OCI-LY7 (cell line): Measurements from ENCODE around the gene LMOD3. TPM values are rescaled to one million over a fixed set of nuclear protein-coding genes. Genes with fewer than 3 reads are reported as not detected.
A peak's percentile ranks its signal among the peaks of the same experiment; 100 is the strongest.

Experiments used
- BruUV-seq: library from RNA; stranded (reverse); fragments of 400-500 nt; replicated peaks from 2 replicates; lab custom pipeline; 2021; lab: Mats Ljungman, UMichigan
- CTCF ChIA-PET: fragments of 300-600 bp; sonication (Branson Sonifier 250); formaldehyde crosslinking; loops from one replicate; lab custom pipeline; 2022; ENCODE audit warnings: antibody characterized with exemption; ENCODE audit not compliant: unreplicated experiment; lab: Charles Lee
- POLR2A ChIA-PET: fragments of 300-600 bp; sonication (Branson Sonifier 250); formaldehyde crosslinking; loops from one replicate; lab custom pipeline; 2022; ENCODE audit warnings: antibody characterized with exemption; lab: Charles Lee
- DNase-seq: peaks from one replicate; pipeline ENCODE4 v3.0.0-alpha.2; 2015; ENCODE audit warnings: low spot score
- H2AFZ ChIP-seq: fragments of 200-600 bp; sonication (generic), shearing (Covaris generic); 2 replicates; pipeline ENCODE4 v1.6.1; 2014; ENCODE audit warnings: mild to moderate bottlenecking, antibody characterized with exemption, low read length, moderate library complexity
- H3K27ac ChIP-seq: fragments of 200-600 bp; sonication (generic); 2 replicates; pipeline ENCODE4 v1.5.1; 2014; ENCODE audit warnings: mixed run types, low read depth, mild to moderate bottlenecking, moderate library complexity, low read length, inconsistent platforms; ENCODE audit not compliant: poor library complexity, severe bottlenecking
- H3K36me3 ChIP-seq: fragments of 200-600 bp; sonication (generic); 2 replicates; pipeline ENCODE4 v1.6.1; 2014; ENCODE audit warnings: mild to moderate bottlenecking, antibody characterized with exemption, low read length, moderate library complexity, mixed read lengths; ENCODE audit not compliant: insufficient read depth
- H3K4me1 ChIP-seq: fragments of 200-600 bp; sonication (generic); 2 replicates; pipeline ENCODE4 v1.5.1; 2014; ENCODE audit warnings: mild to moderate bottlenecking, low read length; ENCODE audit not compliant: insufficient read depth, poor library complexity, severe bottlenecking
- H3K4me2 ChIP-seq: fragments of 200-600 bp; sonication (generic); 2 replicates; pipeline ENCODE4 v1.6.1; 2014; ENCODE audit warnings: mild to moderate bottlenecking, low read length
- H3K4me3 ChIP-seq: fragments of 200-600 bp; sonication (generic); 2 replicates; pipeline ENCODE4 v1.5.1; 2014; ENCODE audit warnings: mild to moderate bottlenecking, low read depth, low read length; ENCODE audit not compliant: poor library complexity, severe bottlenecking
- H3K79me2 ChIP-seq: fragments of 200-600 bp; sonication (generic); 2 replicates; pipeline ENCODE4 v1.6.1; 2016; ENCODE audit warnings: low read depth, mild to moderate bottlenecking, low read length, moderate library complexity, mixed read lengths; ENCODE audit not compliant: insufficient read depth
- H3K9me2 ChIP-seq: fragments of 200-600 bp; sonication (generic); 2 replicates; pipeline ENCODE4 v1.6.1; 2016; ENCODE audit warnings: mild to moderate bottlenecking, low read length, mixed read lengths; ENCODE audit not compliant: insufficient read depth
- H3K9me3 ChIP-seq: fragments of 200-600 bp; sonication (generic); 2 replicates; pipeline ENCODE4 v1.6.1; 2014; ENCODE audit warnings: mild to moderate bottlenecking, mixed run types, low read length, mixed read lengths
- H4K20me1 ChIP-seq: fragments of 200-600 bp; sonication (generic); 2 replicates; pipeline ENCODE4 v1.6.1; 2014; ENCODE audit warnings: mild to moderate bottlenecking, antibody characterized with exemption, low read length, moderate library complexity, mixed read lengths; ENCODE audit not compliant: insufficient read depth
- EZH2phosphoT487 ChIP-seq: fragments of 200-600 bp; sonication (generic); IDR thresholded peaks from 2 replicates; pipeline ENCODE4 v1.6.1; 2018; ENCODE audit warnings: low read depth, borderline replicate concordance, mild to moderate bottlenecking, mixed run types, antibody characterized with exemption, low read length, moderate library complexity, mixed read lengths
- intact Hi-C: fragments of 100-400 bp; cut with micrococcal nuclease; formaldehyde crosslinking; loops from one replicate; pipeline ENCODE4 v1.10.0; 2022; ENCODE audit not compliant: unreplicated experiment
- total RNA-seq, 2 experiments: library from RNA; depleted of rRNA in 1 of 2; stranded (reverse); fragments of >200 nt in 1 of 2; shearing (Covaris generic) in 1 of 2; gene quantifications; 2 replicates each; pipeline ENCODE4 v1.2.3, GENCODE V29; 2014 to 2022
- TF ChIP-seq, protein P1 (sequence below): fragments of 200-600 bp; sonication (generic); conservative IDR thresholded peaks from 2 replicates; pipeline ENCODE4 v1.5.1; 2014; ENCODE audit warnings: mild to moderate bottlenecking, antibody characterized with exemption, low read length, moderate library complexity, mixed read lengths

LMOD3 gene
- total RNA-seq, 2 experiments from 2014 or later = not detected

DNA sequence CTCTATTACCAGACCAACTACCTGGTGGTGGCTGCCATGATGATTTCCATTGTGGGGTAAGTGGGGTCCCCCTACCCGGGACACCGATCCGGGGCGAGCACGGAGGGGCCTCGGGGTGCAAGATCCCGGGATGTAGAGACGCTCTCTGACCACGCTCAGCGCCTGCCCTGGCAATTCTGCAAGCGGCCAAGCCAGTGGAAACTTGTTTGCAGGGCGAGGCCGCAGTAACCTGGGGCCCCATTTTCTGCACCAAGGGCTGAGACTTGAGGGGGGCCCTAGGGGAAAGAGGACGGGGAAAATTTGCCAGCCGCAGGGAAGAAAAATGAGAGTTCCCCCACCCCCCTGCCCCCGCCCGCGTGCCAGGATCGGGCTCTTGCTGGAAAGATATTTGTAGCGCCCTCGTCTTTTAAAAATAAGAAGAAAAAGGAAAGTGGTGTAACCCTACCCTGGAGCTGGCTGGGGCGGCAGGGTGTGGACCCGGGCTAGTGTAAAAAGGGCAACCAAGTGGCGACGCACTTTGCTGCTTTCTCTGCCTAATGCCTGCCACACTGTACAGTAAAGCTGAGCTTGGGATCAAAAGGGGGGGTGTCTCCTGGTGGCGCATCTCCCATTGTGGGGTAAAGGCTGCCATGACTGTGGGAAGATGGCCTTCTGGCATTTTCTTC is 37.1 kb downstream of the LMOD3 start:
- intact Hi-C loops = loop anchor here (2.0 kb wide), 1 partner anchor 72 kb away; the partner anchor contains the start of gene EOGT

DNA sequence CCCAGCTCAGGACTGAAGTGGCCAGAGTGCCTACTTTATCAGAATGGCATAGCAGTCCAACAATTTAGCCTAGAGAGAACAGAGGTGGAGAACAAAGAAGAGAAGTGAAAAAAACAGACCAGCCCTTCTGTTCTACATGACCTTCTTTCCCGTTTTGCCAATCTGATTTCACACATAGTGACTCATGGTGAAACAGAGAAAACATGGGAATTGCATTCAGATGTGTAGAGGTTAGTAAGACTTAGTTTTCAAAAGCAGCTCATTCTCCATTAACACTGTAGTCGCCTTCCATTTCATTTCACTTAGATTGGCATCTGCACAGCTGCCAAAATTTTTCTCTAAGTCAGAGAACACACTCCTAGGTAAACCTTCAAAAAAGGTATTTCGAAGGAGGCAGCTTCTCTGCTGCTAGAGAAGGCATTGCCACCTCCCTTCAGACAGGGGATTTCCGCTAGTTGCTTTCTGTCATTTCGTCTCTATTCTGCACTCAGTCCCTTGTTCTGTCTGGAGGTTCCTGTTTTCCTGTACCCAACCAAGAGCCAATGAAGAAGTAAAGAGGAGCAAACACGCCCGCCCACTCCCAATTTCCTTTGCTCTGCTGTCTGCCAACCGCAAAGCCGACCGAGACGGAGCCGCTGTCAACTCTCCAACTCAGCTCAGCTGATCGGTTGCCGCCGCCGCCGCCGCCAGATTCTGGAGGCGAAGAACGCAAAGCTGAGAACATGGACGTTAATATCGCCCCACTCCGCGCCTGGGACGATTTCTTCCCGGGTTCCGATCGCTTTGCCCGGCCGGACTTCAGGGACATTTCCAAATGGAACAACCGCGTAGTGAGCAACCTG is 37.8 kb downstream of the LMOD3 start, which contains the start of gene ARL6IP5:
TSS of gene ARL6IP5 (plus strand) at position 612 of the 842 bp plus-strand sequence. CDS start at position 723, 111 bp downstream.
- H3K4me3 ChIP-seq = peak within 1 kb of the TSS; percentile 86
- H3K79me2 ChIP-seq = peaks cover 26% of the 10 kb centered on the region
- peak within 1 kb of the TSS; percentile 77 for H3K27ac ChIP-seq
- H3K4me2 ChIP-seq = peak within 1 kb of the TSS; percentile 85
- H4K20me1 ChIP-seq = no peaks in the 10 kb centered on the region; the same call in 1 of the 2 replicates
- no peaks in the 10 kb centered on the region for H3K9me3 ChIP-seq
- intact Hi-C loops = loop anchor here (2.0 kb wide), 1 partner anchor 72 kb away; the partner anchor contains the start of gene EOGT
- H2AFZ ChIP-seq = peak within 1 kb of the TSS; percentile 63
- no peak for TF ChIP-seq EZH2phosphoT487
- TF ChIP-seq, protein P1, sequence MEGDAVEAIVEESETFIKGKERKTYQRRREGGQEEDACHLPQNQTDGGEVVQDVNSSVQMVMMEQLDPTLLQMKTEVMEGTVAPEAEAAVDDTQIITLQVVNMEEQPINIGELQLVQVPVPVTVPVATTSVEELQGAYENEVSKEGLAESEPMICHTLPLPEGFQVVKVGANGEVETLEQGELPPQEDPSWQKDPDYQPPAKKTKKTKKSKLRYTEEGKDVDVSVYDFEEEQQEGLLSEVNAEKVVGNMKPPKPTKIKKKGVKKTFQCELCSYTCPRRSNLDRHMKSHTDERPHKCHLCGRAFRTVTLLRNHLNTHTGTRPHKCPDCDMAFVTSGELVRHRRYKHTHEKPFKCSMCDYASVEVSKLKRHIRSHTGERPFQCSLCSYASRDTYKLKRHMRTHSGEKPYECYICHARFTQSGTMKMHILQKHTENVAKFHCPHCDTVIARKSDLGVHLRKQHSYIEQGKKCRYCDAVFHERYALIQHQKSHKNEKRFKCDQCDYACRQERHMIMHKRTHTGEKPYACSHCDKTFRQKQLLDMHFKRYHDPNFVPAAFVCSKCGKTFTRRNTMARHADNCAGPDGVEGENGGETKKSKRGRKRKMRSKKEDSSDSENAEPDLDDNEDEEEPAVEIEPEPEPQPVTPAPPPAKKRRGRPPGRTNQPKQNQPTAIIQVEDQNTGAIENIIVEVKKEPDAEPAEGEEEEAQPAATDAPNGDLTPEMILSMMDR = no peak
- no peaks in the 10 kb centered on the region for H3K36me3 ChIP-seq
- ChIA-PET CTCF (no interaction called here), POLR2A (interaction anchor here (0.8 to 7.5 kb wide), 7 partner anchors 9 to 40 kb away, joined by 3 to 49 read pairs (median 3); partner anchors contain the start of gene TMF1)
- H3K4me1 ChIP-seq = peaks cover 71% of the 10 kb centered on the region
- no peaks in the 10 kb centered on the region for H3K9me2 ChIP-seq
- DNase-seq = peak; percentile 94
- BruUV-seq = no TSS peak

More for the DNA sequence above, 37.1 kb downstream of the LMOD3 start:
- Histone ChIP-seq H3K4me3 (peak overlapping the region; percentile 86), H3K36me3 (no peaks in the 10 kb centered on the region), H2AFZ (peak overlapping the region; percentile 63), H3K4me2 (peak overlapping the region; percentile 85), H3K79me2 (peaks cover 21% of the 10 kb centered on the region; the same call in 1 of the 2 replicates), H3K4me1 (peaks cover 71% of the 10 kb centered on the region), H3K27ac (peak overlapping the region; percentile 29), H3K9me2 (no peaks in the 10 kb centered on the region), H4K20me1 (no peaks in the 10 kb centered on the region), H3K9me3 (no peaks in the 10 kb centered on the region)
- TSS peak; percentile 51 for BruUV-seq
- ChIA-PET POLR2A (interaction anchor here (0.6 to 7.5 kb wide), 3 partner anchors 27 to 1421 kb away, joined by 3 to 49 read pairs (median 10); partner anchors contain the start of gene TMF1), CTCF (no interaction called here)
- peak; percentile 16 for DNase-seq
- no peak for TF ChIP-seq EZH2phosphoT487
- TF ChIP-seq, protein P1 = no peak
